Kidney tubule cell (primary cell): ENCODE data around the gene LANCL2.

Experiments
- DNase-seq: peaks from one replicate; pipeline ENCODE4 v3.0.0-alpha.2; 2018; ENCODE audit warnings: low spot score

The LANCL2 gene

GRCh38 chr7:55405856-55406541 lies 40.9 kb downstream of the LANCL2 start:
- no peak for DNase-seq

- DNase-seq: peak; percentile 79
These were observed 44.5 kb downstream of the LANCL2 start for GRCh38 chr7:55409482-55410225.

- DNase-seq: no peak
These were observed 45.6 kb downstream of the LANCL2 start for GRCh38 chr7:55410667-55411239.

GRCh38 chr7:55411844-55412243 lies 46.7 kb downstream of the LANCL2 start:
- no peak for DNase-seq

GRCh38 chr7:55413442-55413841 lies 48.3 kb downstream of the LANCL2 start:
- DNase-seq: no peak

GRCh38 chr7:55415173-55415778 lies 50.1 kb downstream of the LANCL2 start:
- DNase-seq: peak; percentile 81

- DNase-seq: peak; percentile 77
These were observed 52.3 kb downstream of the LANCL2 start for GRCh38 chr7:55417456-55417855.

GRCh38 chr7:55420530-55420929 lies 55.4 kb downstream of the LANCL2 start:
- peak; percentile 29 for DNase-seq

- DNase-seq: peak; percentile 70
These were observed 58.2 kb downstream of the LANCL2 start for GRCh38 chr7:55423277-55423711.

GRCh38 chr7:55423891-55424290 lies 58.8 kb downstream of the LANCL2 start:
- peak; percentile 68 for DNase-seq

GRCh38 chr7:55425141-55425752 lies 60.1 kb downstream of the LANCL2 start:
- no peak for DNase-seq

- DNase-seq: no peak
These were observed 61.5 kb downstream of the LANCL2 start for GRCh38 chr7:55426676-55427075.

- peak; percentile 18 for DNase-seq
These were observed 62.2 kb downstream of the LANCL2 start for GRCh38 chr7:55427342-55427741.

GRCh38 chr7:55427800-55428199 lies 62.7 kb downstream of the LANCL2 start:
- DNase-seq: no peak

- no peak for DNase-seq
These were observed 64.8 kb downstream of the LANCL2 start for GRCh38 chr7:55429835-55430499.

- peak; percentile 9 for DNase-seq
These were observed 66.8 kb downstream of the LANCL2 start for GRCh38 chr7:55431898-55432297.

- no peak for DNase-seq
These were observed 67.4 kb downstream of the LANCL2 start for GRCh38 chr7:55432506-55432905.

GRCh38 chr7:55432939-55433784 lies 68.0 kb downstream of the LANCL2 start:
- DNase-seq: peak; percentile 67

GRCh38 chr7:55435466-55435865 lies 70.3 kb downstream of the LANCL2 start:
- no peak for DNase-seq

- DNase-seq: no peak
These were observed 71.3 kb downstream of the LANCL2 start for GRCh38 chr7:55436457-55436856.

GRCh38 chr7:55437375-55437774 lies 72.2 kb downstream of the LANCL2 start:
- DNase-seq: no peak
